ENCODE measurements around the gene ARHGAP32.

GRCh38 chr11:129006161-129006560 is 186.0 kb downstream of the ARHGAP32 start:
- TF ChIP-seq CTCF (IDR thresholded peaks at IDR 0.05) (no peak), EP300 (IDR thresholded peaks at IDR 0.05) (no peak), POLR2A (IDR thresholded peaks at IDR 0.05) (no peak)
